Measurements from ENCODE around the gene IGF2BP3.
"Not testable (repeated sequence)": the region's sequence is repeated elsewhere in the genome, so short reads cannot be mapped to it uniquely, and the experiment has no call there.

The IGF2BP3 gene

GRCh38 chr7:23419160-23419559 is 51.1 kb downstream of the IGF2BP3 start:
- DNase-seq, result no peak

- no peak for DNase-seq
Observed at GRCh38 chr7:23418046-23418445, 52.2 kb downstream of the IGF2BP3 start.

DNA sequence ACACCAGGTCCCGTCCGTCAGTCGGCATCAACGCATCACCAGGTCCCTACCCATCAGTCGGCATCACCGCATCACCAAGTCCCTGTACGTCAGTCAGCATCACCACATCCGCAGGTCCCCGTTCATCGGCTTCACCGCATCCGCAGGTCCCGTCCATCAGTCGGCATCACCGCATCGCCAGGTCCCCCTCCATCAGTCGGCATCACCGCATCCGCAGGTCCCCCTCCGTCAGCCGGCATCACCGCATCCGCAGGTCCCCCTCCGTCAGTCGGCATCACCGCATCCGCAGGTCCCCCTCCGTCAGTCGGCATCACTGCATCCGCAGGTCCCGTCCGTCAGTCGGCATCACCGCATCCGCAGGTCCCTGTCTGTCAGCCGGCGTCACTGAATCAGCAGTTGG is 55.1 kb downstream of the IGF2BP3 start:
- no peak for DNase-seq

DNA sequence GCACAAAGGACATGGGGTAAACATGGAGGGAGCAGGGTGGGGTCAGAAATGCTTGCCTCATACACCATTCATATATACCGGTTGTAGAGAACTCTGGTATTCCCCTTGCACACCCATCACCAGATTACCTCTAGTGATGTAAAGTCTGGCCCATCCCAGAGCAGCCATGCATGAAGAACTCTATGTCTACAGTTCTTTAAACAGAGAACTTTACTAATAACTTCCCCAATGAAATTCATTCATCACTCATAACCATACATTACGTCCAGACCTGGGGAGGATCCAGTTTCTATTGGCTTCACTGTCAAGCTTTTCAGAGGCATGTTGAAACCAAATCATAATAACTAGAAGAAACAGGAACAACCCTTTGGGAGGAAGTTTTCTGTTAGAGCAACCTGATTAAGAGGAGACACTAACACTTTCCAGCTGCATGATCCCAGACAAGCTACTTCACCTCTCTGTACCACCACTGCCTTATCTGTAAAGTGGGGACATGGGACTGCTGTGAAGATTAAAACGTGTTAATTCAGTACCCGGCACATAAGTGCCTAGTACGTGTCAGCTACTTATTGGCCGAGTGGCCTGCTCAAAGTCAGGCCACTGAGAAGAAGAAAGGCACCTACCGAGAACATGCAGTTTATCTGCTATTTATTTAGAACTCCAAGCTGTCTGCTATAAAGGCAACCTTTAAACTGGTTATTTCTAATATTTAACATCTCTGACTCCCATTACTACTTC is 59.7 kb downstream of the IGF2BP3 start:
- no peak for DNase-seq

DNA sequence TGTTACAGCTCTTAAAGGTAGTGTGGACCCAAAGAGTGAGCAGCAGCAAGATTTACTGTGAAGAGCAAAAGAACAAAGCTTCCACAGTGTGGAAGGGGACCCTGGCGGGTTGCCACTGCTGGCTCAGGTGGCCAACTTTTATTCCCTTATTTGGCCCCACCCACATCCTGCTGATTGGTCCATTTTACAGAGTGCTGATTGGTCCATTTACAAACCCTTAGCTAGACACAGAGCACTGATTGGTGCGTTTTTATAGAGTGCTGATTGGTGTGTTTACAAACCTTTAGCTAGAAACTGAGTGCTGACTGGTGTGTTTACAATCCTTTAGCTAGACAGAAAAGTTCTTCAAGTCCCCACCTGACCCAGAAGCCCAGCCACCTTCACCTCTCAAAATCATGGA is 63.7 kb downstream of the IGF2BP3 start:
- not testable (repeated sequence) for DNase-seq

DNA sequence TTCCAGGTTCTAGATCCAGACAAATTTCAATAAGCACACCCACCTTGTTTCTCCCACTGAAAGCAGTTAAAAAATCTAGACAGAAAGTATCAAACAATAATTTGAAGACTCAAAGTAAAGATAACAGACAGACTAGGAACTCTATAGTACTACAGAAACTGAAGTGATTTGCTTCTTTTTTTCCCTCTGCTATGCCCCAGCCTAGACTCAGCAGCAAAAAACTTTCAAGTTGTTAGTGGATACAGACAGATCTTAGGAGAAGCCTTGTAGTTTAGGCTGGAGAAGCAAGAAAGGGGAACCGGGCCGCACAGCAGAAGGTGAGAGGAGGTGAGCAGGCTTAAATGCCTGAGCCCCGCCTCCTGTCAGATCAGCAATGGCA is 65.1 kb downstream of the IGF2BP3 start:
- no peak for DNase-seq

- no peak for DNase-seq
Observed at GRCh38 chr7:23404546-23405239, 65.6 kb downstream of the IGF2BP3 start.

- DNase-seq, result no peak
Observed at GRCh38 chr7:23403970-23404369, 66.3 kb downstream of the IGF2BP3 start.

DNA sequence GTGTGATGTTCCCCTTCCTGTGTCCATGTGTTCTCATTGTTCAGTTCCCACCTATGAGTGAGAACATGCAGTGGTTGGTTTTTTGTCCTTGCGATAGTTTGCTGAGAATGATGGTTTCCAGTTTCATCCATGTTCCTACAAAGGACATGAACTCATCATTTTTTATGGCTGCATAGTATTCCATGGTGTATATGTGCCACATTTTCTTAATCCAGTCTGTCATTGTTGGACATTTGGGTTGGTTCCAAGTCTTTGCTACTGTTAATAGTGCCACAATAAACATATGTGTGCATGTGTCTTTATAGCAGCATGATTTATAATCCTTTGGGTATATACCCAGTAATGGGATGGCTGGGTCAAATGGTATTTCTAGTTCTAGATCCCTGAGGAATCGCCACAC is 72.2 kb downstream of the IGF2BP3 start:
- DNase-seq, result not testable (repeated sequence)

- no peak for DNase-seq
Observed at GRCh38 chr7:23397241-23397640, 73.0 kb downstream of the IGF2BP3 start.

DNA sequence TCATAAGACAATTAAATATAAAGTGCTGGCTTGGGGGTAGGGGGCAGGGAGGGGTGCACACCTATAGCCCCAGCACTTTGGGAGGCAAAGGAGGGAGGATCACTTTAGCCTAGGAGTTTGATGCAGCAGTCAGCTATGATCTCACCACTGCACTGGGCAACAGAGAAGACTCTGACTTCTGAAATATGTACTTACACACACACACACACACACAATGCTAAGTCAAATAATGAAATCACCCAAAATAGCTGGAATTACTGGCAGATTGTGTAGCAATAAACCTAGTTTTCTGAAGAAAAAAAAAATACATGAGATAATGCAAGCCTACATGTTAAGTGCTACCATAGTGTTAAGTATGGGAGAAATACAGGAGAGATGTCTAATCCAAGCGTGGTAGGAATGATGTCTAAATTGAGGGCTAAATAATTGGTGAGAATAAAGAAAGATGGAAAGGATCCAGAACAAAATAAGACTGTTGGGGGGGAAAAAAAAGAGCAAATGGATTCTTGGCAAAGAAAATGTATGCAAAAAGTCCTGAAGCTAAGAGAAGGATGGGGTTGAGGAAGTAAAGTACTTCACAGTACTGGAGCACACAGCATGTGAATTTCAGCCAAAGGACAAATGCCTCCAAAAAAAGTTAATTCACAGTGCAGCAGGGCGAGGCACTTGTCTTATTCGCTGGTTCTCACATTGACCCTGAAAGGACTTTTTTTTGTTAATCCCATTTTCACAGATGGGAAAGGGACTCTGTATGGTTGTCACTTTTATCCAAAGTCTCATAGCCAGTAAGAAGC is 73.9 kb downstream of the IGF2BP3 start:
- DNase-seq, result no peak

DNA sequence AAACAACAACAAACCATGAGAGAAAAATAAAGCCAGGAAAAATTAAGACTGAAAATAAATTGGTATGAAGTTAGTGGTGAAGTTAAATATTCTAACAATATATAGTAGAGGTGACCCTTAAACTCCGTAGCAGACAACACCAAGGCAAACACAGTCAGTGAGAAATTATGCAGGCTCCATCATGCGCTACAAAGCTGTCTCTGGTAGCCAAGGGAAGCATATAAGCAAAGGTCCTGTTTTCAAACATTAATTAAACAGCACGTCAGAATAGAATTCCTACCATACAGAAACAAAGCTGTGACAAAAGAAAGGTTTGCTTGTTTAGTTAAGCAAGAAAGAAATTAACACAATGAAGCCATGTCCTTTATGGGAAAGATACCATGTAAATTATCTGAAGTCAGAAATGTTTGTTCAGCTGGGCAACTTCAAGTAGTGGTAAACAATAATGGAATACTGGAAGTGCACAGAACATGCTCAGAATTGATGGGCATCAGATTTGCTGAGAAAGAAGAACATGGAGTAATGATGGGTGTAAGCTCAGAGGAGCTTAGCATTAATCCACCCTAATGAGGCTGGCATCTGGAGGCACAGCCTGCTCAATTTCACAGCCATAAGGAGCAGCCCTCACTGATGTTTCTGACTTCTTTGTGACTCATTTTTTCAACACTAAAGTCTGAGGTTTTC is 75.7 kb downstream of the IGF2BP3 start:
- peak; percentile 36 for DNase-seq

DNA sequence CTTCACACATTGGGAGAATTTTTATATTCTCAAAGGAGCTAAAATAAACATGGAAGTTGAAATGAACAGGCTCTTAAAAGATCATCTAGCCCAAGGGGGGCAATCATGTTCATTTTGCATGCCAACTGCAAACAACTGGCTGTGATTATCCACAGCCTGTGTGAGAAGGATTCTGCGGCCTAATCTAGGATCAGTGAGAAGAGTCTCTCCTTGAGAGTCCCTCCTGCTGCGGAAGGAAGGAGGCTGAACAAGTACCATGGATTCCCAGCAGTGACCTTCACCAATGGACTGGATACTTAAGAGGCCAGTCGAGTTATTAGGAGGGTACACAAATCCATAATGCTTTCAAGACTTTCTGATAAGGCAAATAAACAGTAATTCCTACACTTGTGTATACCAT is 76.7 kb downstream of the IGF2BP3 start:
- DNase-seq, result no peak

DNA sequence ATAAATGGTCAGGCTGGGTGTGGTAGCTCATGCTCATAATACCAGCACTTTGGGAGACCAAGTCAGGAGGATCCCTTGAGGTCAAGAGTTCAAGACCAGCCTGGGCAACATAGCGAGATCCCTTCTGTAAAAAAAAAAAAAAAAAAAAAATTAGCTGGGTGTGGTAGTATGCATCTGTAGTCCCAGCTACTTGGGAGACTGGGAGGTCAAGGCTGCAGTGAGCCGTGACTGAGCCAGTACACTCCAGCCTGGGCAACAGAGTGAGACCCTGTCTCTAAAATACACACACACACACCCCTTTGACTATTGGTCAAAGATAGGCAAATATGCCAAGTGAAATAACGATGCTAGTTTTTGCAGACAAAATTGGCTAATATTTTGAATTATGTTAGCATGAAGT is 80.6 kb downstream of the IGF2BP3 start:
- no peak for DNase-seq

DNA sequence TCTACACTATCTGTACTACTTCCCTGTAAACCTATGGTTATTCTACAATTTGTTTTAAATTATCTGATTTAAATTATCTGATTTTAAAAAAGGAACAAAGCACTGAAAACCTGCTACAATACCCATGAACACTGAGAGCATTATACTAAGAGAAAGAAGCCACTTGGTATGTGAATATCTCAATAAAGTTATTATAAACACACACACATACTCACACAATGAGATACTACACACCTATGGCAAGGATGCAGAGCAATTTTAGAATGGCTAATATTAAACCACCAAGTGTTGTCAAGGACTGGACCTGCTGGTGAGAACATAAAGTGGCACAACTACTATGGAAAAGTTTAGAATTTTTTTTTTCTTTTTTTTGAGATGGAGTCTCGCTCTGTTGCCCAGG is 82.7 kb downstream of the IGF2BP3 start:
- no peak for DNase-seq

GRCh38 chr7:23385140-23385539 is 85.2 kb downstream of the IGF2BP3 start:
- DNase-seq, result no peak

DNA sequence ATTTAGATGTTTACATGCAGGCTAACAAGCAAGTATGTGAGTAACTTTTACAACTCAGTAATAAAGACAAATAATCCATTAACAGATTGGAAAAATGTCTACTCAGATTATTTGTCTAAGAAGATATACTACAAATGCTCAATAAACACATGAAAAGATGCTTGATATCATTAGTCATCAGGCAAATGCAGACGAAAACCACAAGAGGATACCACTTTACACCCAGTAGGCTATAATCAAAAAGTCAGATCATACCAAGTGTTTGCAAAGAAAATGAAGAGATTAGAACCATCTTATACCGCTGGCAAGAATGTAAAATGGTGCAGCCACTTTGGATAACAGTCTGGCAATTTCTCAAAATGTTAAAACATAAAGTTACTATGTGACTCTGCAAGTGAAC is 87.1 kb downstream of the IGF2BP3 start:
- no peak for DNase-seq

- no peak for DNase-seq
Observed at GRCh38 chr7:23380961-23381360, 89.3 kb downstream of the IGF2BP3 start.

- no peak for DNase-seq
Observed at GRCh38 chr7:23380556-23380955, 89.7 kb downstream of the IGF2BP3 start.

- DNase-seq, result no peak
Observed at GRCh38 chr7:23378996-23379395, 91.3 kb downstream of the IGF2BP3 start.

GRCh38 chr7:23377134-23377533 is 93.2 kb downstream of the IGF2BP3 start:
- no peak for DNase-seq

DNA sequence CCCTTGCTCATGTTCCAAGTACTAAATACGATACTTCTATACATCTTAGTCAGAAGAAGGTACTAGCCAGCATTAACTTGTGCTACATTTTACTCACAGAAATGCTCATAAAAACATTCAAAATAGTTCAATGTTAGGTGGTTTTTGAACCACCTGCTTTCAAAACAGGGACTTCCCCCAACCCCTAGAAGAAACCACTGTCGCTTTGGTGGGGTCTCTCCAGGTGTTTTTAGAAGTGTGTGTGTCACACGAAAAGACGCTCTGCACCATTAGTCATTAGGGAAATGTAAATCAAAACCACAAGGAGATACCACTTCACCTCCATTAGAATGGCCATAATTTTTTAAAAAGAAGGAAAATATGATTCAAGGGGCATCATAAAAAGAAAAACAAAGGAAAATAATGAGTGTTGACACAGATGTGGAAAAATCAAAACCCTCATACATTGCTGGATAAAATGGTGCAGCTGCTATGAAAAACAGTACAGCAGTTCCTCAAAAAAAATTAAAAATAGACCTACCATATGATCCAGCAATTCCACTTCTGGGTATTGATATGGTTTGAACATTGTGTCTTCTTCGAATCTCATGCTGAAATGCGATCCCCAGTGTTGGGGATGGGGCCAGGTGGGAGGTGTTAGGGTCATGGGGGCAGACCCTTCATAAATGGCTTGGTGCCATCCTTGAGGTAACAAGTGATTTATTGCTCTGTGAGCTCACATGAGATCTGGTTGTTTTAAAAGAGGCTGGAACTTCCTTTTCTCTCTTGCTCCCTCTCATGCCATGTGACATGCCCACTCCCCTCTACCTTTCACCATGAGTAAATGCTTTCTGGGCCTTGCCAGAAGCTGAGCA is 96.9 kb downstream of the IGF2BP3 start:
- DNase-seq, result peak; percentile 32
